HG02870 (cell line): ENCODE measurements around the gene DBNDD1.
A peak's percentile ranks its signal among the peaks of the same experiment; 100 is the strongest.

ENCODE experiments used
- ATAC-seq: cut with Tn5 transposase; IDR thresholded peaks from one replicate; pipeline ENCODE4 v1.9.1; 2021; ENCODE audit warnings: mild to moderate bottlenecking, moderate library complexity; ENCODE audit not compliant: unreplicated experiment

DBNDD1 gene

DNA sequence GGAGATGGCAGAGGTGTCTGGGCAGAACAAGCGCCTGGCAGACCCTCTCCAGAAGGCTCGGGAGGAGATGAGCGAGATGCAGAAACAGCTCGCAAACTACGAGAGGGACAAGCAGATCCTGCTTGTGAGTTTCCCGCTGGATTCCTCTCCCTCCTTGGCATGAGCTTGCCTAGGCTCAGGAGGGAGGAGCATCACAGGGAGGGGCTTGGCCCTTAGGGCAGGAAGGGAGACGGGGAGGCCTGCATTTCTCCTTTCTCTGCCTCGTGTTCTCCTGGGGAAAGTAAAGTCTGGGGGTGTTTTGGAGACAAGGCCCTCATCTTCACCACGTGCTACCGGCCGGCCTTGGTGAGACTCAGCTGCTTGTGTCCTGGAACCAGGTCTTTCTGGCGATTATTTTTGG, 18.0 kb upstream of the DBNDD1 start:
- ATAC-seq: no peak

DNA sequence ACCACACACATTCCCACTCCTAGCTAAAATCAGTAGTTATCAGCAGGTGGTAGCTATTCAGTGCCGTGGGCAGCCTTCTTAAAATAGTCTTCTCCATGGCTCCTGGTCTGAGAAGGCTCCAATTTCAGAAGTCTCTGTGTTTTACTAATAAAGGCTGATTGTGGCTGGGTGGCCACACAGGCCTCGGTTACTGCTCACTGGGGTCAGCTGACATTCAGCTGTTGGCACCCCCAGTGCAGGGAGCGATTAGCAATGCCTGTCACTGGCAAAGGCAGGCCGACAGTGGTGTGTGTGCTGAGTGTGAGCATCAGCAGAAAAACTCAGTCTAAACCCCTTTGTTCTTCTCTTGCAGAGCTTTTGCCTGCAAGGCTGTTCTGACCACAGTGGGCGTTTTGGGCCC, 16.6 kb upstream of the DBNDD1 start:
- no peak for ATAC-seq

DNA sequence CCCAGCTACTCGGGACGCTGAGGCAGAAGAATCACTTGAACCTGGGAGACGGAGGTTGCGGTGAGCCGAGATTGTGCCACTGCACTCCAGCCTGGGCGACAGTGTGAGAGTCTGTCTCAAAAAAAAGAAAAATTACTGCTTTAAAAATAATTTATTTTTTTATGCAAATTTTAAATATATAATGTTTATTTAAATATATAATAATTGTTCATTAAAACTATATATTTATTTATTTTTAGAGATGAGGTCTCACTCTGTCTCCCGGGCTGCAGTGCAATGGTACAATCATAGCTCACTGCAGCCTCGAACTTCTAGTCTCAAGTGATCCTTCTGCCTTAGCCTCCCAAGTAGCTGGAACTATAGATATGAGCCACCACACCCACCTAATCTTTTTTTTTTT, 15.2 kb upstream of the DBNDD1 start:
- no peak for ATAC-seq

DNA sequence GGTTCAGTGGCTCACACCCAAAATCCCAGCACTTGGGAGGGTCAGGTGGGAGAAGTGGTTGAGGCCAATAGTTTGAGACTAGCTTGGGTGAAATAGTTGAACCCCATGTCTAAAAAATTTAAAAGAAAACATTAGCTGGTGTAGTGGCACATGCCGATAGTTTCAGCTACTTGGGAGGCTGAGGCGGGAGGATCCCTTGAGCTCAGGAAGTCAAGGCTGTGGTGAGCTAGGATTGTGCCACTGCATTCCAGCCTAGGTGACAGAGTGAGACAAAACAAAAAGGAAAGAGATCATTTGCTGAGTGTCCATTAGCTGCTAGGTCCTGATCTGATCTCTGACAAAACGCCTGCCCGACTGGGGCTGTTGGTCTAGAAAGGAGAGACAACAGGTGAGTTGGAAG, 14.1 kb upstream of the DBNDD1 start:
- no peak for ATAC-seq

DNA sequence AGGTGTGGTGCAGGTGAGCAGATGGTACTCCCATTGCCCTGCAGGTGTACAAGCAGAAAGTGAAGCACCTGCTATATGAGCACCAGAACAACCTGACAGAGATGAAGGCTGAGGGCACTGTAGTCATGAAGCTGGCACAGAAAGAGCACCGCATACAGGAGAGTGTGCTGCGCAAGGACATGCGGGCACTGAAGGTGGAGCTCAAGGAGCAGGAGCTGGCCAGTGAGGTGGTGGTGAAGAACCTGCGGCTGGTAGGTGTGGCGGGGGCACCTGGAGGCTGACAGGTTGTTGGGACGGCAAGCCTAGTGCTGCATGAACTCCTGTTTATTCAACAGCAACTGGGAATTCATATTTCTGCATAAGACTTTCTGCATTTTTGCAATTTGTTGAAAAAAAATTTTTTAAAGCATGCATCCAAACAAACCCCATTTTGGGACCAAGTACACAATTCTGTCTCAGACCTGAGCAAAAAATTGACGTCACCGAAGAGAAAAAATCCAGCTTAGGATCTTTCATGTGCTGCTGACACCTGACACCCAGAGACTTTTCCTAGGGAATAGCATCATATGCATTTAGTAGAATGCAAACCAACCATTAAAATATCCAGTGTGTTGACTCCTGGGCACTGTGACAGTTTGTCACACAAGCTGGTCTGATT, 13.5 kb upstream of the DBNDD1 start:
- ATAC-seq: no peak

DNA sequence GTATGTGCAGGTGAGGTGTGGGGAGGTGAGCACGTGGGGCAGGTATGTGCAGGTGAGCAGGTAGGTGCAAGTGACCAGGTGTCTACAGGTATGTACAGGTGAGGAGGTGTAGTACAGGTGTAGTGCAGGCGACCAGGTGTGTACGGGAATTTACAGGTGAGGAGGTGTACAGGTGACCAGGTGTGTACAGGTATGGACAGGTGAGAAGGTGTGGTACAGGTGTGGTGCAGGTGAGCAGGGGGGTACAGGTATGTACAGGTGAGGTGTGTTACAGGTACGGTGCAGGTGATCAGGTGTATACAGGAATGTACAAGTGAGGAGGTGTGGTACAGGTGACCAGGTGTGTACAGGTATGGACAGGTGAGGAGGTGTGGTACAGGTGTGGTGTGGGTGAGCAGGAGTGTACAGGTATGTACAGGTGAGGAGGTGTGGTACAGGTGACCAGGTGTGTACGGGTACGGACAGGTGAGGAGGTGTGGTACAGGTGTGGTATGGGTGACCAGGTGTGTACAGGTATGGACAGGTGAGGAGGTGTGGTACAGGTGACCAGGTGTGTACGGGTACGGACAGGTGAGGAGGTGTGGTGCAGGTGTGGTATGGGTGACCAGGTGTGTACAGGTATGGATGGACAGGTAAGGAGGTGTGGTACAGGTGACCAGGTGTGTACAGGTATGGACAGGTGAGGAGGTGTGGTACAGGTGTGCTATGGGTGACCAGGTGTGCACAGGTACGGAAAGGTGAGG, 12.8 kb upstream of the DBNDD1 start:
- no peak for ATAC-seq

DNA sequence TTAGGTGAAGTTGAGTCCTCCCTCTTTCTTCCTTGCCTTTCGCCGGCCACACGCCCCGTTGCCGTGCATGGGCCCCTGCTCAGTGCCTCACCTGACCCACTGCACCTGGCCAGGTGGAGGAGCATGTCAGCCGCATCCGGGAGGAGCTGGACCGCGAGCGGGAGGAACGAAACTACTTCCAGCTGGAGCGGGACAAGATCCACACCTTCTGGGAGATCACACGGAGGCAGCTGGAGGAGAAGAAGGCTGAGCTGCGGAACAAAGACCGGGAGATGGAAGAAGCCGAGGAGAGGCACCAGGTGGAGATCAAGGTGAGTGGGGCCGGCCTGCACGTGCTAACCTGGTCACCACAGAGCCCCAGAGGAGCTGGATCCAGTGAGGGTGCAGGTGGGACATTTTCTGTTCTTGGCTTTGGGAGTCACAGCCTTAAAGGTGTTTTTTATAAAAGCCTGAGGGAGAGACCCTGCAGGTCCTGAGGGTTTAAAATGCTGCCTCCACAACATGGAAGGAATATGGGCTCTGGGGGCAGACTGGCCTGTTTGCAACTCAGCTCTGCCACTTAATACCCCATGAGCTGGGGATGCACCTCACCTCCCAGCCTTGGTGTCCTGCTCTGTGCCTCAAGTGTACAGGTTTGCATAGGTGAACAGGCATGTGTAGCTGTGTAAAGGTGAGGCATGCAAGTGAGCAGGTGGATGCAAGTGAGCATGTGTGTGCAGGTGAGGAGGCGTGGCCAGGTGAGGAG, 12.1 kb upstream of the DBNDD1 start:
- no peak for ATAC-seq

DNA sequence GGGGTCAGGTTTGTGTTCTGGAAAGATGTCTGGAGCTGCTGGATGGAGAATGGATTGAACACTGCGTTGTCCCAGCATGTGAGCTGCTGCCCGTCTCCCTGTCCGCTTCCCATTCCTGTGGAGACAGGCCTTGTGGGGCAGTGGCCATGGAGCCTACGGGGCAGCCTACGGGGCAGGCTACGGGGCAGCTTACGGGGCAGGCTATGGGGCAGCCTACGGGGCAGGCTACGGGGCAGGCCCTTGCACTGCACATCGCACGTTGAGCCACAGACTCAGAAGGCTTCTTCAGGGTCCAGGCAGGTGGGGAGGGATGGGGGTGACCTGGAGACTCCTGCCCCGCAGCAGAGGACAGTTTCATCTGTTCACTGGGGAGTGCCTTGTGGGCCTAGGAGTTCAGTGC, 9.7 kb upstream of the DBNDD1 start:
- no peak for ATAC-seq

DNA sequence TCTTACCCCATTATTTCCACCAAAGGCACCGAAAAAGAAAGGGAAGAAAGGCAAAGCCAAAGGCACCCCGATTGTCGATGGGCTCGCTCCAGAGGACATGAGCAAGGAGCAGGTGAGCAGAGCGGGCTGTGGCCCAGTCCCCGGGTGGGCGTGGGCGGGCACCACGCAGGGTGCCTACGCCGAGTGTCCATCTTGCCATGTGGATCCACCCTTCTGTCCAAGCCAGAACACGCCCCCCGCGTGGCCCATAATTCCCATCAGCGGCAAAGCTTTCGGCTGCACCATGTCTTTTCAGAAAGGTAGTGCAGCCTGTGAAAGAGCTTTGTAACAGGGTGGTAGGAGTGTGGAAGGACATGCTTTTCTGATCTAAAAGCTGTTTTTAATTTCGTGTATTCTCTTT, 8.4 kb upstream of the DBNDD1 start:
- ATAC-seq: no peak

DNA sequence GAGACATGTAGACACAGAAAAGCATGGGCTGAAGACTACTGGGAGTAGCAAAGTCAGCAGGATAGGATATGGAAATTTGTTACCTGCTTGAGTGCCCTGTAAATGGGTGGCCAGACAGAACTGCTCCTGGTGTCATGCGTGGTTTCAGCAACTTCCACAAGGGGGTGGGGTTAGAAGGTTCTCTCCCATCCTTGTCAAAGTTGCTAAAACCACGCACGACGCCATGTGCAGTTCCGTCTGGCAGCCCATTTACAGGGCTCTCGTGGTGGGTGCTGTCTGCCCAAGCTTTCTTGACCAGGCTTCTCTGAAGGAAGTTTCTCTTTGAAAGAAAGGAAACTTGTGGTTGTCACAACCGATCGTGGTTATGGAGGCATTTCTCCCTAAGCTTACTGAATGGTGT, 6.9 kb upstream of the DBNDD1 start:
- ATAC-seq: no peak

DNA sequence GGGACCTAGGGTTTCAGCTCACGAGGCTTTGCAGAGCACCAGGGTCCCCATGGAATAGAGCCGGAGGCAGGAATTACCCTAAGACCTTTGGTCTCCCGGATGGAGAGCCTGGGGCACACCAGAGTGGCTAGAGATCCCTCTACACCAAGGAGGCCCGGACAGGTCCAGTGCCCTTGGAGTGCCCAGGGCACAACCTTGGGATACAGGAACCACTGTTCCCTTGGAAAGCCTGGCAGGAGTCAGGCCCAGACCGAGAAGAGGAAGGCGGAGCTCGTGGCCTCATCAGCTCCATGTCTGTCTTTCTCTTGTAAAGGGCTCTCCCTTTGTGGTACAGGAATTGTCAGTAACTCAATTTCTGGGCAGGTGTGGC, 3.8 kb upstream of the DBNDD1 start:
- no peak for ATAC-seq

DNA sequence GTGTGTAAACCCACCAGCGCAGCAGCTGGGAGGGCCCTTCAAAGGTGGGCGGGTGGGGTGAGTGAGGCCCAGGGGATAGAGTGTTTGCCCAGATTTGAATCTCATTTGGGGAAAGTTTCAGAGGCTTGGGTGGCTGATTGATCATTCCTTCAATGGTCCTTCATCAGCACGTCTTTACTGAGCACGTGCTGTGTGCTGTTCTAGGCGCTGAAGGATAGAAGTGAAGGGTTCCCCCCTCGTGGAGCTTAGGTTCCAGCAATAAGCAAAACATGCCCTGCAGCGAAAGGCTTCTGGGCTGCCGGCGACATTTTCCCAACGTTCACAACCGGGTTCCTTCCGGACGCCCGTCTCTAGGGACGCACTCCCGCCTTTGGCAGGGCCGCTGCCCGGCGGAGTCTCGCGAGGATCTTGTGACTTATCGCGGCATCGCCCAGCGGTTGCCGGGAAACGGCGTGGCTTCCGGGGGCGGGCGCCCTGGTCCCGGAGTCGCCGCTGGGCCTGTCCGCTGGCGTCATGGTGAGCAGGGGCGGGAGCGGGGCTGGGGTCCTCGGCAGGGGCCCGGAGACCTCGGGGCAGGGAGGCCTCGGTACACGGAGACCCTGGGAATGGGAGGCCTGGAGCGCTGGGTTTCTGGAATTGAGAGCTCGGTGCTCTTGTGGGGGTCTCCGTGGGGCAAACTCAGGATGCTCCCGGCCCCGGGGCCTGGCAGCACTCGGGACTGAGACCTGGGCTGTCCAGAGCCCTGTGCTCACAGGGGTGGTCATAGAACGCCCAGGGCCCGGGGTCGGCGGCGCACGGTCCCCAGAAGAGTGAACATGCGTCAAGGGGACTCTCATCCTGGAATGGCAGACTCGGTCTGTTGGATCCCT, 3.2 kb upstream of the DBNDD1 start:
- peak; percentile 67 for ATAC-seq

DNA sequence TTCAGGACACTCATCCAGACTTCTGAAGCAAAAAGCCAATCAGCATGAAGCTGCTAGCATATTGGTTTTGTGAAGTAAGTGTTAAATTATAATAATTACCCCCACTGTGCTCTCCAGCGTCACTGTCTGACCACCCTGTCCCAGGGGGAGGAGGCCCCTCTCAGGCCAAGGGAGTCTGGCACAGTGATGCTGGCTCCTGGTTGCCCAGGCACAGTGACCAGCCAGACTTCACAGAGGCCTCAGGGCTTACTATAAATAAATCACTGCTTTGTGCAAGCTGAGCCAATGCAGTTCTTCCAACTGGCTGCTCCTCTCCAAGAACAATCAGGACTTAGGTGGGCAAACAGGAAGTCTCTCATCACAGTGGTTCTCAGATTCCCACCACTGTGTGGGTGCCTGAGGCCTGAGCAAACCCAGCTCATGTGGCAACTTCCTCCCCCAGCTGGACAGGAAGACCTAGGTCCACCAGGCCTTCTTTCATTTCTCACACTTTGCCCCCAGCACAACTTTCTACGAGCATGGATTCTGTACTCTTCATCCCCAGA, 1.7 kb upstream of the DBNDD1 start:
- ATAC-seq: no peak

DNA sequence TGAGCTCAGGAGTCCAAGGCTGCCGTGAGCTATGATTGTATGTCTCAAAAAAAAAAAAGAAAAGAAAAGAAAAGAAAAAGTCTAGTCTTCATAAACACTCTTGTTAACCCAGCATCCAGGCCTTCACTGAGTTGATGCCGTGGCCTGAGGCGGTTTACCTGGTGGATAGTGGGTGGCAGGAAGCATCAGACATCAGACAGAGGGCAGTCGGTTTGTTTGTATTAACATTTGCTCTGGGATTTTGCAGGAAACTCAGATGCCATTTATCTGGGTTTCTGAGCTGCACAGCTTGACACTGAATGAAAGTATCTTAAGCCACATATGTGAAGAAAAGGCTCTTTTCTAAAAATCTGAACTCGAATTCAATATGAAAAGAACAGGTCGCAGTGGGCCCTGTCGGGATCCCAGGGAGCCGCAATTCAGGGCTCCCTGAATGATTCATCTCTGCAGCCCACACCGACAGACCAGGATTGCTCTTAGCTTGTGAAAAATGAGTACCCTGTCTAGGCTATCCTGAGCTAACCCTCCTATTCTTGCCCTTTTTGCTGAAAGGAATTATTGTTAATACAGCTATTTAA, 1.1 kb upstream of the DBNDD1 start:
- no peak for ATAC-seq

DNA sequence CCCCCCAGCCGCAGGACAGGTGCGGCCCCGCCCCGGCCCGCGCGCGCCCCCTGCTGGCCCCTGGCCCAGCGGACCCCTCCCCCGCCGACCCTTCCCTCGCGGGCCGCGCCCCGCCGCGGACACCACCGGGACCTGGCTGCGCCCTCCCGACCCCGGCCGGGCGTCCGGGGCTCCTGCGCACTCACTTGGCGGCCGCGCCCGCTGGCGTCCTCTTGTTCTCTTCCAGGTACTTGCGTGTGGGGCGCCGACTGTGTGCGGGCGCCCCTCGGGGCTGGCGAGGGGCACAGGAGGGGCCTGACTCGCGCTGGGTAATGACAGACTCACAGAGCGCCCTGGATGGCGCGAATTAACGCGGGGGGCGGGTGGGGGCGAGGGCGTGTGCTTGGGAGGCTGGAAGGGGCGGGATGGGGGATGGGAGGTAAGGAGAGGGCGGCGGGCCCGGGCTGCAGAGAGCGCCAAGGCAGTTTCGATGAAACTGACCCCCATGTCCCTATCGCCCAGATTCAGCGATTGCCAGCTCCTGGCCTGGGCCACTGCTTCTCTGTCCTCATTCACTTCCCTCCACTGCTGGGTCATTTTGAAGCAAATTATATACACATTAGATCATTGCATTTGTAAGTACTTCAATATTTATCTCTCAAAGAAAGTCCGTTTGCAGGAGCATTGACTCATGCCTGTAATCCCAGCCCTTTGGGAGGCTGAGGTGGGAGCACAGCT, 445 bp upstream of the DBNDD1 start:
- ATAC-seq: no peak

DNA sequence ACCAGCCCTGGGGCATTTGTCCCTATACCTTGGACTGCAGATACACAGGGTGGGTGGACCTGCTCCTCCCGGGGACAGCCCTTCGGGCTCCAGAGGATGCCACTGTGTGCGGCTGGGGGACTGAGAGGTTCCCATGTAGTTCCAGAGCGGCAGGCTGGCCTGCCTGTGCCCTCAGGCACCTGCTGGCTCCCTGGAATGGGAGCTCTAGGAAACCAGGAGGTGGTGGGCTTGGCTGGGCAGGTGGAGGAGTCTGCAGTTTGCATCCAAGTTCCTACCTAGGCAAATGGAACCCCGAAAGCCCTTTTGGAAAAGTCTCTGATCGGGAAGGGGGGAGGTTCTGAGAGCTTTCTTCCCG, 982 bp downstream of the DBNDD1 start:
- no peak for ATAC-seq

DNA sequence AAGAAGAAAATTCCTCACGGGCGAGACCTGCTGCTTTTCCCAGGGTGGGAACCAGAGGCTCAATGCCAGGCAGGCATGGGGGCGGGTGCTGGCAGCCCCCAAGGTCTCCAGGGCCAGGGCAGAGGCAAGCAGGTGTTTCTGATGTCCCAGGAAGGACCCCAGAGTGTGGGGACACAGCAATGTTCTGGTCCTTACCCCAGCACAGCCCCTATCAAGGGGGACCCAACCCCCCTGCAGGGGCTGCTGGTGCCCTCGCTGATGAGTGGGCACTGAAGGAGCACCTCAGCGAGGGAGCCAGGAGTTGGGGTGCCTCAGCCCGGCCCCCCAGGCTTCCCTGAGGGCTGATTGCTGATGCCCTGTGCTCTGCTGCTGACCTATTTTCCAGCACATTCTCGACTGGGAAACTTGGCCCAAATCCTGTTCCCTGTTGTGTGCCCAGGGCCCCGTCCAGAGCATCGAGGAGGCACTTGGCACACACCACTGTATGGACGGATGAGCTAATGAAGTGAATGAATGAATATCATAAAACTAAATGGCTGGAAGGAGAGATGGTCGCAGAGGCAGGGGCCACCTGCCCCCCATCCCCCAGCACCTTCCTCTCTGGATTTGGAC, 2.8 kb downstream of the DBNDD1 start:
- ATAC-seq: no peak

DNA sequence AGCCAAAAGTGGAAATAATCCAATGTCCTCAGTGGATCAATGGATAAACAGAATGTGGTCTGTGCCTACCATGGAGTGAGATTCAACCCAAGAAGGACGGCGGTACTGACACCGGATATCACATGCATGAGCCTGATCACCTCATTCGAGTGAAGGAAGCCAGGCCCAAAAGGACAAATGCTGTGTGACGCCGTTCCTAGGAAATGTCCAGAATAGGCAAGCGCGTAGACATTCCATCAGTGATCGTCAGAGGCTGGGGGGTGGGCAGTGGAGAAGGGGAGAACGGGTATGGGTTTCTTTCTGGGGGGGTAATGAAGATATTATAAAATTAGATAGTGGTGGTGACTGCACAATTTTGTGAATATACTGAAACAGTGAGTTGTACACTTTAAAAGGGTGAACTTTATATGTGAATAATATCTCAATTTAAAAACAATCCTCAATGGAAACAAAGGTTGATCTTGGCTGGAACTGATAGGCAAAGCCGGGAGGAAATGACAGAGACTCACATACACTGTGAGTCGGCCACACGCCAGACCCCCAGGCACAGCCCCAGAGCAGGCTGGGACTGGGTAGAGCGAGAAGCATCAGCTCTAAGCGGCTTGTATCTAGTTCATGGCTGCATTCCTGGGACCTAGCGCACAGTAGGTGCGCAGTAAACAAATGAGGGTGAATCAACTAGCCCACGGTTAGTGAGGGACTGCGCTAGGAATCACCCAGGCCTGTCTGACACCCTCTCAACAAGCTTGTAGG, 3.5 kb downstream of the DBNDD1 start:
- ATAC-seq: no peak
